ENCODE data around the gene A3GALT2. TPM values are rescaled to one million over a fixed set of nuclear protein-coding genes. Genes with fewer than 3 reads are reported as not detected.
A peak's percentile ranks its signal among the peaks of the same experiment; 100 is the strongest.

Gene A3GALT2
- total RNA-seq, 4 donors from 2014 or later, result 0.58 TPM; not detected in 3

- intact Hi-C loops (cut with DNase I; ENCODE audit: low total_unique reads), result loop anchor here (5.0 kb wide), 2 partner anchors 70 to 105 kb away; partner anchors contain the start of gene ZSCAN20
Observed at GRCh38 chr1:33367485-33368405, 46.8 kb upstream of the A3GALT2 start.

GRCh38 chr1:33366762-33367484 lies 46.0 kb upstream of the A3GALT2 start:
- intact Hi-C loops (cut with DNase I; ENCODE audit: low total_unique reads), result loop anchor here (5.0 kb wide), 2 partner anchors 70 to 105 kb away; partner anchors contain the start of gene ZSCAN20
- Histone ChIP-seq H3K36me3 (no peaks in the 10 kb centered on the region), H3K4me3 (no peak overlapping the region), H3K9me3 (no peaks in the 10 kb centered on the region), H3K27me3 (no peaks in the 10 kb centered on the region), H3K27ac (peak overlapping the region; percentile 0 to 79), H3K4me1 (peaks cover 0 to 23% of the 10 kb centered on the region in 2 donors)
- peak in 1 of 2 donors; percentile 44 for DNase-seq
- TF ChIP-seq CTCF (IDR thresholded peaks at IDR 0.05) (no peak), POLR2A (IDR thresholded peaks at IDR 0.05) (no peak)

More at GRCh38 chr1:33367485-33368405, 46.8 kb upstream of the A3GALT2 start:
- H3K4me1 ChIP-seq, result peaks cover 0 to 23% of the 10 kb centered on the region in 2 donors
- H3K9me3 ChIP-seq, result no peaks in the 10 kb centered on the region
- H3K36me3 ChIP-seq, result no peaks in the 10 kb centered on the region
- TF ChIP-seq CTCF (IDR thresholded peaks at IDR 0.05) (peak; percentile 96 to 98 (median 98)), POLR2A (IDR thresholded peaks at IDR 0.05) (no peak)
- DNase-seq, result peak; percentile 89 to 90
- no peaks in the 10 kb centered on the region for H3K27me3 ChIP-seq
- peak overlapping the region; percentile 0 to 79 for H3K27ac ChIP-seq
- H3K4me3 ChIP-seq, result no peak overlapping the region

GRCh38 chr1:33365560-33365997 lies 44.7 kb upstream of the A3GALT2 start:
- TF ChIP-seq POLR2A (IDR thresholded peaks at IDR 0.05) (no peak), CTCF (IDR thresholded peaks at IDR 0.05) (no peak)
- intact Hi-C loops (cut with DNase I; ENCODE audit: low total_unique reads), result loop anchor here (5.0 kb wide), 2 partner anchors 68 to 107 kb away; partner anchors contain the start of gene ZSCAN20
- H3K27ac ChIP-seq, result peak overlapping the region; percentile 79 to 91

GRCh38 chr1:33364565-33364918 lies 43.6 kb upstream of the A3GALT2 start:
- no peaks in the 10 kb centered on the region for H3K9me3 ChIP-seq
- TF ChIP-seq CTCF (IDR thresholded peaks at IDR 0.05), result no peak
- no peak for TF ChIP-seq POLR2A (IDR thresholded peaks at IDR 0.05)
- peaks cover 0 to 23% of the 10 kb centered on the region in 2 donors for H3K4me1 ChIP-seq

More at GRCh38 chr1:33365560-33365997, 44.7 kb upstream of the A3GALT2 start:
- no peak overlapping the region for H3K4me3 ChIP-seq
- H3K36me3 ChIP-seq, result no peaks in the 10 kb centered on the region
- no peaks in the 10 kb centered on the region for H3K9me3 ChIP-seq
- peaks cover 0 to 23% of the 10 kb centered on the region in 2 donors for H3K4me1 ChIP-seq
- peak; percentile 46 to 67 for DNase-seq
- H3K27me3 ChIP-seq, result no peaks in the 10 kb centered on the region

More at GRCh38 chr1:33364565-33364918, 43.6 kb upstream of the A3GALT2 start:
- H3K36me3 ChIP-seq, result no peaks in the 10 kb centered on the region
- intact Hi-C loops (cut with DNase I; ENCODE audit: low total_unique reads), result no loop called here
- H3K27ac ChIP-seq, result peak overlapping the region; percentile 79 to 91
- H3K27me3 ChIP-seq, result no peaks in the 10 kb centered on the region
- no peak overlapping the region for H3K4me3 ChIP-seq
- no peak for DNase-seq

Measured in uterus (tissue), 4 donors.